GM23248 (cell line): ENCODE data around the gene STK32A. TPM values are rescaled to one million over a fixed set of nuclear protein-coding genes. Genes with fewer than 3 reads are reported as not detected.

Source experiments
- DNase-seq: peaks from one replicate; pipeline ENCODE4 v3.0.0-alpha.2; 2015
- H2AFZ ChIP-seq: fragments of 200-600 bp; sonication (generic); 2 replicates; pipeline ENCODE4 v1.6.1; 2016; ENCODE audit warnings: antibody characterized with exemption
- H3F3A ChIP-seq: fragments of 200-600 bp; sonication (generic); 2 replicates; pipeline ENCODE4 v1.6.1; 2016; ENCODE audit warnings: mild to moderate bottlenecking, antibody characterized with exemption, mixed run types; ENCODE audit not compliant: insufficient read depth
- H3K27ac ChIP-seq: fragments of 200-600 bp; sonication (generic); 2 replicates; pipeline ENCODE4 v1.5.1; 2016; ENCODE audit warnings: mild to moderate bottlenecking
- H3K27me3 ChIP-seq: fragments of 200-600 bp; sonication (generic); replicated peaks from 2 replicates; pipeline ENCODE4 v1.6.1; 2016; ENCODE audit warnings: mild to moderate bottlenecking; ENCODE audit not compliant: insufficient read depth
- H3K36me3 ChIP-seq: fragments of 200-600 bp; sonication (generic); 2 replicates; pipeline ENCODE4 v1.6.1; 2016; ENCODE audit warnings: low read depth, mild to moderate bottlenecking
- H3K4me1 ChIP-seq: fragments of 200-600 bp; sonication (generic); 2 replicates; pipeline ENCODE4 v1.6.1; 2016; ENCODE audit warnings: mild to moderate bottlenecking; ENCODE audit not compliant: insufficient read depth
- H3K4me2 ChIP-seq: fragments of 200-600 bp; sonication (generic); one replicate; pipeline ENCODE4 v1.6.1; 2016; ENCODE audit warnings: mild to moderate bottlenecking; ENCODE audit not compliant: unreplicated experiment
- H3K4me3 ChIP-seq: fragments of 200-600 bp; sonication (generic); 2 replicates; pipeline ENCODE4 v1.5.1; 2016; ENCODE audit warnings: mild to moderate bottlenecking
- H3K79me2 ChIP-seq: fragments of 200-600 bp; sonication (generic); 2 replicates; pipeline ENCODE4 v1.6.1; 2016; ENCODE audit warnings: mild to moderate bottlenecking; ENCODE audit not compliant: insufficient read depth
- H3K9ac ChIP-seq: fragments of 200-600 bp; sonication (generic); 2 replicates; pipeline ENCODE4 v1.6.1; 2016; ENCODE audit warnings: mild to moderate bottlenecking
- H3K9me2 ChIP-seq: fragments of 200-600 bp; sonication (generic); 2 replicates; pipeline ENCODE4 v1.6.1; 2016; ENCODE audit warnings: mixed run types, mild to moderate bottlenecking, moderate library complexity; ENCODE audit not compliant: insufficient read depth
- H3K9me3 ChIP-seq: fragments of 200-600 bp; sonication (generic); one replicate; pipeline ENCODE4 v1.6.1; 2017; ENCODE audit warnings: low read depth
- H4K20me1 ChIP-seq: fragments of 200-600 bp; sonication (generic); 2 replicates; pipeline ENCODE4 v1.6.0; 2016; ENCODE audit not compliant: insufficient read depth
- EZH2 ChIP-seq: fragments of 200-600 bp; sonication (generic); IDR thresholded peaks from 2 replicates; pipeline ENCODE4 v1.6.1; 2018; ENCODE audit warnings: antibody characterized with exemption, mild to moderate bottlenecking; ENCODE audit not compliant: insufficient read depth, poor library complexity, severe bottlenecking
- EZH2phosphoT487 ChIP-seq: fragments of 200-600 bp; sonication (generic); IDR thresholded peaks from 2 replicates; pipeline ENCODE4 v1.6.1; 2018; ENCODE audit warnings: antibody characterized with exemption, moderate library complexity, mild to moderate bottlenecking, low read depth; ENCODE audit not compliant: insufficient read depth
- WGBS, 2 experiments: methylation state at CpG; one replicate each; pipeline ENCODE4 v1.1.6; 2015 to 2017; ENCODE audit warnings: low lambda C conversion rate in 2 of 2, low coverage in 1 of 2; ENCODE audit errors: missing lambda C conversion rate in 2 of 2; 5-methylcytosine and 5-hydroxymethylcytosine counted together
- in situ Hi-C: fragments of 300-500 bp; cut with MboI; formaldehyde crosslinking; loops from 2 replicates; pipeline ENCODE4 v1.15.0; 2020
- polyA plus RNA-seq: library from polyadenylated mRNA; unstranded; fragments of >200 nt; fragmentation: Nextera tagmentation; extraction: Ambion mirVana; gene quantifications from 2 replicates; pipeline ENCODE4 v1.2.1, GENCODE V29; 2016
- total RNA-seq: library from RNA; depleted of rRNA; stranded (reverse); fragments of >200 nt; shearing (Covaris generic); gene quantifications from 2 replicates; pipeline ENCODE4 v1.2.3, GENCODE V29; 2014

Gene STK32A
- total and polyA plus RNA-seq, 2 experiments from 2014 or later: 1.3 to 1.5 TPM

GRCh38 chr5:147413266-147413665 is 178.4 kb downstream of the STK32A start:
- Histone ChIP-seq H3K27me3 (no peaks in the 10 kb centered on the region), H3K4me3 (no peak overlapping the region), H3K9me3 (no peaks in the 10 kb centered on the region), H3K79me2 (no peaks in the 10 kb centered on the region), H3K27ac (no peak overlapping the region), H4K20me1 (no peaks in the 10 kb centered on the region), H3K36me3 (no peaks in the 10 kb centered on the region), H3F3A (0 out of 2 replicates have a peak, but pooled peaks cover 7% of the 10 kb centered on the region), H3K9ac (no peak overlapping the region), H2AFZ (no peak overlapping the region), H3K4me2 (no peak overlapping the region), H3K9me2 (no peaks in the 10 kb centered on the region), H3K4me1 (peaks cover 26% of the 10 kb centered on the region)
- 92 to 99% methylated on average over 3 of the region's 3 CpGs for WGBS, 2 experiments
- in situ Hi-C loops: no loop called here
- no peak for DNase-seq
- TF ChIP-seq EZH2 (no peak), EZH2phosphoT487 (no peak)

GRCh38 chr5:147415651-147416050 is 180.8 kb downstream of the STK32A start:
- in situ Hi-C loops: no loop called here
- Histone ChIP-seq H3K27ac (no peak overlapping the region), H3K79me2 (no peaks in the 10 kb centered on the region), H3K9me3 (no peaks in the 10 kb centered on the region), H3K4me1 (peaks cover 25% of the 10 kb centered on the region), H3K4me2 (no peak overlapping the region), H3K4me3 (no peak overlapping the region), H3K9me2 (no peaks in the 10 kb centered on the region), H2AFZ (no peak overlapping the region), H3F3A (0 out of 2 replicates have a peak, but pooled peaks cover 10% of the 10 kb centered on the region), H4K20me1 (no peaks in the 10 kb centered on the region), H3K27me3 (no peaks in the 10 kb centered on the region), H3K9ac (no peak overlapping the region), H3K36me3 (no peaks in the 10 kb centered on the region)
- no peak for DNase-seq
- WGBS, 2 experiments: 79 to 90% methylated on average over 3 of the region's 3 CpGs
- TF ChIP-seq EZH2phosphoT487: no peak
- TF ChIP-seq EZH2: no peak

GRCh38 chr5:147417135-147417813 is 182.4 kb downstream of the STK32A start:
- TF ChIP-seq EZH2: no peak
- TF ChIP-seq EZH2phosphoT487: no peak
- Histone ChIP-seq H3K4me1 (peaks cover 13% of the 10 kb centered on the region), H3K27ac (peak overlapping the region; percentile 35), H3K9ac (peak overlapping the region; percentile 30; the same call in 1 of the 2 replicates), H3K4me2 (peak overlapping the region; percentile 59), H2AFZ (no peak overlapping the region), H3K79me2 (no peaks in the 10 kb centered on the region), H3K9me2 (no peaks in the 10 kb centered on the region), H4K20me1 (no peaks in the 10 kb centered on the region), H3K9me3 (no peaks in the 10 kb centered on the region), H3F3A (0 out of 2 replicates have a peak, but pooled peaks cover 10% of the 10 kb centered on the region), H3K4me3 (no peak overlapping the region), H3K36me3 (no peaks in the 10 kb centered on the region), H3K27me3 (no peaks in the 10 kb centered on the region)
- in situ Hi-C loops: no loop called here
- 39 to 47% methylated on average over 5 of the region's 5 CpGs for WGBS, 2 experiments
- DNase-seq: peak; percentile 60

GRCh38 chr5:147418613-147419012 is 183.8 kb downstream of the STK32A start:
- Histone ChIP-seq H3K27me3 (no peaks in the 10 kb centered on the region), H3F3A (0 out of 2 replicates have a peak, but pooled peaks cover 10% of the 10 kb centered on the region), H3K9ac (no peak overlapping the region), H3K4me1 (peaks cover 13% of the 10 kb centered on the region), H3K4me3 (no peak overlapping the region), H4K20me1 (no peaks in the 10 kb centered on the region), H3K27ac (no peak overlapping the region), H3K9me2 (no peaks in the 10 kb centered on the region), H3K4me2 (no peak overlapping the region), H3K79me2 (no peaks in the 10 kb centered on the region), H3K9me3 (no peaks in the 10 kb centered on the region), H3K36me3 (no peaks in the 10 kb centered on the region), H2AFZ (no peak overlapping the region)
- DNase-seq: no peak
- 97 to 98% methylated on average over 2 of the region's 2 CpGs for WGBS, 2 experiments
- in situ Hi-C loops: no loop called here
- no peak for TF ChIP-seq EZH2phosphoT487
- no peak for TF ChIP-seq EZH2
